HepG2 (cell line): ENCODE results near the gene BMP8A. TPM values are rescaled to one million over a fixed set of nuclear protein-coding genes. Genes with fewer than 3 reads are reported as not detected.
A peak's percentile ranks its signal among the peaks of the same experiment; 100 is the strongest.

ENCODE experiments used
- AHDC1 ChIP-seq: sonication (generic); formaldehyde crosslinking; IDR thresholded peaks from 2 replicates; pipeline ENCODE4 v1.5.1; 2020; ENCODE audit warnings: mild to moderate bottlenecking, missing genetic modification reagents, borderline replicate concordance
- ARHGAP35 ChIP-seq: sonication (generic); formaldehyde crosslinking; IDR thresholded peaks from 2 replicates; pipeline ENCODE4 v1.9.0; 2022; ENCODE audit warnings: mild to moderate bottlenecking, inconsistent platforms, moderate library complexity, missing genetic modification reagents, borderline replicate concordance
- ASH2L ChIP-seq: fragments of 300-600, 200-600 bp; sonication (generic); IDR thresholded peaks from 2 replicates; pipeline ENCODE4 v1.7.0; 2017; ENCODE audit warnings: low read depth, mild to moderate bottlenecking, moderate library complexity, mixed read lengths, low read length; ENCODE audit not compliant: insufficient read length
- BHLHE40 ChIP-seq: IDR thresholded peaks from 2 replicates; pipeline ENCODE4 v1.6.1; 2011; ENCODE audit warnings: low read length, improper control_type of control experiment
- GATAD2A ChIP-seq: IDR thresholded peaks from 2 replicates; pipeline ENCODE4 v1.6.1; 2016
- MAF1 ChIP-seq: sonication (generic); formaldehyde crosslinking; IDR thresholded peaks from 2 replicates; pipeline ENCODE4 v1.5.0; 2020; ENCODE audit warnings: missing genetic modification reagents, borderline replicate concordance
- NFYC ChIP-seq: IDR thresholded peaks from 2 replicates; pipeline ENCODE4 v1.6.1; 2016; ENCODE audit warnings: missing genetic modification reagents, missing compliant biosample characterization
- RBM22 ChIP-seq: fragments of 200-400 bp; formaldehyde crosslinking; optimal IDR thresholded peaks from 2 replicates; pipeline ENCODE3; 2017; ENCODE audit warnings: mild to moderate bottlenecking, low read length, moderate library complexity
- SIN3B ChIP-seq: fragments of 150-350 bp; IDR thresholded peaks from 2 replicates; pipeline ENCODE4 v1.6.1; 2014; ENCODE audit warnings: low read length
- SNAI1 ChIP-seq: sonication (generic); formaldehyde crosslinking; IDR thresholded peaks from 2 replicates; pipeline ENCODE4 v1.5.0; 2020; ENCODE audit warnings: mild to moderate bottlenecking, missing genetic modification reagents, borderline replicate concordance
- SNAPC2 ChIP-seq: sonication (generic); formaldehyde crosslinking; IDR thresholded peaks from 2 replicates; pipeline ENCODE4 v1.8.1; 2022; ENCODE audit warnings: mild to moderate bottlenecking, missing genetic modification reagents
- ZFYVE20 ChIP-seq: sonication (generic); formaldehyde crosslinking; IDR thresholded peaks from 2 replicates; pipeline ENCODE4 v1.8.0; 2023; ENCODE audit warnings: low read depth, mild to moderate bottlenecking, moderate library complexity, missing genetic modification reagents, borderline replicate concordance
- polyA plus RNA-seq, 8 experiments: library from polyadenylated mRNA; depleted of rRNA in 3 of 8; stranded (reverse) in 7 of 8; unstranded in 1 of 8; fragments of >200 nt; fragmentation: Illumina TruSeq in 4 of 8; extraction: Trizol in 4 of 8; gene quantifications; 2 replicates each; pipeline versions ENCODE4 v1.2.1 to v1.2.3, GENCODE V29; 2011 to 2016; ENCODE audit warnings: low read depth in 4 of 8, missing spikeins in 1 of 8, mixed read lengths in 1 of 8; ENCODE audit not compliant: insufficient read depth in 1 of 8
- total RNA-seq, 5 experiments: library from RNA; depleted of rRNA; stranded (reverse); fragments of >200 nt; fragmentation: Illumina TruSeq; extraction: Trizol; gene quantifications; 2 replicates each; pipeline ENCODE4 v1.2.3, GENCODE V29; 2016; ENCODE audit warnings: low read depth in 1 of 5
- TF ChIP-seq, protein P1 (sequence below): sonication (generic); formaldehyde crosslinking; IDR thresholded peaks from 2 replicates; pipeline ENCODE4 v1.4.0; 2020; ENCODE audit warnings: low read depth, missing genetic modification reagents
- TF ChIP-seq, protein P2 (sequence below): IDR thresholded peaks from 2 replicates; pipeline ENCODE4 v1.6.1; 2016; ENCODE audit warnings: low read depth, control low read depth
- TF ChIP-seq, protein P3 (sequence below): sonication (generic); formaldehyde crosslinking; IDR thresholded peaks from 2 replicates; pipeline ENCODE4 v1.5.0; 2020; ENCODE audit warnings: missing genetic modification reagents

The BMP8A gene
- total and polyA plus RNA-seq, 2 of the 13 experiments (the other 11 are each of a cell fraction or from before 2014, with no cell fraction given), result 0.05 TPM; not detected in 1

DNA sequence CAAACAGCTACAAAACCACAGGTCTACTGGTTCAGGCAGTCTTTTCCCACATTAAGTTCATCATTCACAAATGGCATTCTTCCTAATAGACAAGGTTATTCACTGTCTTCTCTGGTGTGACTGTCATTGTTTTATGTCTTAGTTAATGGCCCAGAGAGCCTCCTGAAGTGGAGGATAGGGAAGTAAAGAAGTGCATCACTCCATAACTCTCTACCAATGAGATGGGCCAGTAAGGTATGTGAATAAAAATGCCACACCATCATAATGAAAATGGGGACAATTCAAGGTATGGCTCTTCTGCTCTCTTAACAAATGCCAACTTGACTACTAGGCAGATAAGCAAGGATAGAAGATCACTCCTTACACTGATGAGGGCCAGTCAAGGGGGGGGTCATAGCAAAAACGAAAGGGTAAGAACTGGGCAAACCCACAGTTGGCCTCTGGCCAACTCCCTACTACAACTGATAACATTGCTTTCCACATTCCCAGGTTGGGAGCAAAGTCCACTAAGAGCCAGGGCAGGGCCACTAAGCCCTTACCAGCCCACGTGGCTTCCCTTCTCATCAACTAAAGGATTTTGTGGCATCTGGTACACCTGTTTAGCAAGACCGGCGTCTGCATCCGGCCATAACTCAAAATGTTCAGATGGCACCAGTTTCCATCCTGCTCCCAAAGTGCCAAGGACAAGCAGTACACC lies 75.2 kb downstream of the BMP8A start (continued):
- TF ChIP-seq, protein P1, sequence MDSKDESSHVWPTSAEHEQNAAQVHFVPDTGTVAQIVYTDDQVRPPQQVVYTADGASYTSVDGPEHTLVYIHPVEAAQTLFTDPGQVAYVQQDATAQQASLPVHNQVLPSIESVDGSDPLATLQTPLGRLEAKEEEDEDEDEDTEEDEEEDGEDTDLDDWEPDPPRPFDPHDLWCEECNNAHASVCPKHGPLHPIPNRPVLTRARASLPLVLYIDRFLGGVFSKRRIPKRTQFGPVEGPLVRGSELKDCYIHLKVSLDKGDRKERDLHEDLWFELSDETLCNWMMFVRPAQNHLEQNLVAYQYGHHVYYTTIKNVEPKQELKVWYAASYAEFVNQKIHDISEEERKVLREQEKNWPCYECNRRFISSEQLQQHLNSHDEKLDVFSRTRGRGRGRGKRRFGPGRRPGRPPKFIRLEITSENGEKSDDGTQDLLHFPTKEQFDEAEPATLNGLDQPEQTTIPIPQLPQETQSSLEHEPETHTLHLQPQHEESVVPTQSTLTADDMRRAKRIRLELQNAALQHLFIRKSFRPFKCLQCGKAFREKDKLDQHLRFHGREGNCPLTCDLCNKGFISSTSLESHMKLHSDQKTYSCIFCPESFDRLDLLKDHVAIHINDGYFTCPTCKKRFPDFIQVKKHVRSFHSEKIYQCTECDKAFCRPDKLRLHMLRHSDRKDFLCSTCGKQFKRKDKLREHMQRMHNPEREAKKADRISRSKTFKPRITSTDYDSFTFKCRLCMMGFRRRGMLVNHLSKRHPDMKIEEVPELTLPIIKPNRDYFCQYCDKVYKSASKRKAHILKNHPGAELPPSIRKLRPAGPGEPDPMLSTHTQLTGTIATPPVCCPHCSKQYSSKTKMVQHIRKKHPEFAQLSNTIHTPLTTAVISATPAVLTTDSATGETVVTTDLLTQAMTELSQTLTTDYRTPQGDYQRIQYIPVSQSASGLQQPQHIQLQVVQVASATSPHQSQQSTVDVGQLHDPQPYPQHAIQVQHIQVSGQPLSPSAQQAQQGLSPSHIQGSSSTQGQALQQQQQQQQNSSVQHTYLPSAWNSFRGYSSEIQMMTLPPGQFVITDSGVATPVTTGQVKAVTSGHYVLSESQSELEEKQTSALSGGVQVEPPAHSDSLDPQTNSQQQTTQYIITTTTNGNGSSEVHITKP, result no peak; the same call in 1 of the 2 replicates
- TF ChIP-seq, protein P2, sequence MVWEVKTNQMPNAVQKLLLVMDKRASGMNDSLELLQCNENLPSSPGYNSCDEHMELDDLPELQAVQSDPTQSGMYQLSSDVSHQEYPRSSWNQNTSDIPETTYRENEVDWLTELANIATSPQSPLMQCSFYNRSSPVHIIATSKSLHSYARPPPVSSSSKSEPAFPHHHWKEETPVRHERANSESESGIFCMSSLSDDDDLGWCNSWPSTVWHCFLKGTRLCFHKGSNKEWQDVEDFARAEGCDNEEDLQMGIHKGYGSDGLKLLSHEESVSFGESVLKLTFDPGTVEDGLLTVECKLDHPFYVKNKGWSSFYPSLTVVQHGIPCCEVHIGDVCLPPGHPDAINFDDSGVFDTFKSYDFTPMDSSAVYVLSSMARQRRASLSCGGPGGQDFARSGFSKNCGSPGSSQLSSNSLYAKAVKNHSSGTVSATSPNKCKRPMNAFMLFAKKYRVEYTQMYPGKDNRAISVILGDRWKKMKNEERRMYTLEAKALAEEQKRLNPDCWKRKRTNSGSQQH (CRISPR knock-in tag), result 0 out of 2 replicates have a peak, but pooled peaks have one; percentile 45
- TF ChIP-seq SNAPC2, result peak; percentile 65; the same call in 1 of the 2 replicates
- no peak for TF ChIP-seq SIN3B
- no peak for TF ChIP-seq SNAI1 (CRISPR knock-in tag)
- no peak for TF ChIP-seq AHDC1 (CRISPR knock-in tag)
- TF ChIP-seq NFYC (CRISPR knock-in tag), result no peak
- TF ChIP-seq MAF1 (CRISPR knock-in tag), result no peak
- peak; percentile 80 for TF ChIP-seq GATAD2A
- peak; percentile 79 for TF ChIP-seq RBM22
- no peak for TF ChIP-seq ARHGAP35 (CRISPR knock-in tag)
- peak; percentile 43 for TF ChIP-seq ASH2L
- no peak for TF ChIP-seq ZFYVE20 (CRISPR knock-in tag)
- TF ChIP-seq, protein P3, sequence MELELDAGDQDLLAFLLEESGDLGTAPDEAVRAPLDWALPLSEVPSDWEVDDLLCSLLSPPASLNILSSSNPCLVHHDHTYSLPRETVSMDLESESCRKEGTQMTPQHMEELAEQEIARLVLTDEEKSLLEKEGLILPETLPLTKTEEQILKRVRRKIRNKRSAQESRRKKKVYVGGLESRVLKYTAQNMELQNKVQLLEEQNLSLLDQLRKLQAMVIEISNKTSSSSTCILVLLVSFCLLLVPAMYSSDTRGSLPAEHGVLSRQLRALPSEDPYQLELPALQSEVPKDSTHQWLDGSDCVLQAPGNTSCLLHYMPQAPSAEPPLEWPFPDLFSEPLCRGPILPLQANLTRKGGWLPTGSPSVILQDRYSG (CRISPR knock-in tag), result no peak
- no peak for TF ChIP-seq BHLHE40
